Suprapubic skin (tissue), 4 donors: ENCODE results near the gene LRP11. TPM values are rescaled to one million over a fixed set of nuclear protein-coding genes. Genes with fewer than 3 reads are reported as not detected.
A peak's percentile ranks its signal among the peaks of the same experiment; 100 is the strongest.
"Not testable (repeated sequence)": the region's sequence is repeated elsewhere in the genome, so short reads cannot be mapped to it uniquely, and the experiment has no call there.

ENCODE experiments used
- DNase-seq, 2 donors: peaks; one replicate each; pipeline ENCODE4 v3.0.0-alpha.2; 2019; ENCODE audit warnings: low spot score in 2 of 2
- H3K27ac ChIP-seq: fragments of 200-600 bp; sonication (generic); one replicate; pipeline ENCODE4 v1.5.1; 2019
- H3K27me3 ChIP-seq: fragments of 200-600 bp; sonication (generic); one replicate; pipeline ENCODE4 v1.5.1; 2019
- H3K36me3 ChIP-seq: fragments of 200-600 bp; sonication (generic); one replicate; pipeline ENCODE4 v1.5.1; 2019
- H3K4me1 ChIP-seq: fragments of 200-600 bp; sonication (generic); one replicate; pipeline ENCODE4 v1.5.1; 2019
- H3K4me3 ChIP-seq: fragments of 200-600 bp; sonication (generic); one replicate; pipeline ENCODE4 v1.5.1; 2019; ENCODE audit warnings: mild to moderate bottlenecking
- H3K9me3 ChIP-seq: fragments of 200-600 bp; sonication (generic); one replicate; pipeline ENCODE4 v1.5.1; 2019
- CTCF ChIP-seq, 2 donors: fragments of 200-600 bp in 1 of 2; fragments of 450-650 bp in 1 of 2; sonication (generic) in 1 of 2; IDR thresholded peaks; one replicate each; pipeline ENCODE4 v1.5.1; 2016 to 2019; ENCODE audit warnings: antibody characterized with exemption in 2 of 2, mild to moderate bottlenecking in 1 of 2, moderate library complexity in 1 of 2
- EP300 ChIP-seq: sonication (generic); formaldehyde crosslinking; IDR thresholded peaks from one replicate; pipeline ENCODE4 v1.6.1; 2017; ENCODE audit warnings: antibody characterized with exemption
- POLR2A ChIP-seq, 2 donors: fragments of 450-650 bp; IDR thresholded peaks; one replicate each; pipeline ENCODE4 v1.6.1; 2017; ENCODE audit warnings: antibody characterized with exemption in 2 of 2, mild to moderate bottlenecking in 2 of 2, moderate library complexity in 2 of 2
- POLR2AphosphoS5 ChIP-seq, 3 donors: sonication (generic); formaldehyde crosslinking; IDR thresholded peaks; one replicate each; pipeline ENCODE4 v1.6.1; 2017; ENCODE audit warnings: antibody characterized with exemption in 3 of 3
- WGBS: methylation state at CpG from one replicate; pipeline ENCODE4 v1.1.5; 2018; 5-methylcytosine and 5-hydroxymethylcytosine counted together
- total RNA-seq, 4 donors: library from RNA; depleted of rRNA; stranded (reverse); fragments of >200 nt; gene quantifications; one replicate each; pipeline ENCODE4 v1.1.0, GENCODE V29; 2016

LRP11 gene
- total RNA-seq, 4 donors from 2014 or later = 43.6 to 77.2 (median 68.4) TPM

- H3K9me3 ChIP-seq = no peaks in the 10 kb centered on the region
- no peaks in the 10 kb centered on the region for H3K36me3 ChIP-seq
- TF ChIP-seq CTCF (IDR thresholded peaks at IDR 0.05) (no peak), EP300 (no peak), POLR2A (IDR thresholded peaks at IDR 0.05) (no peak), POLR2AphosphoS5 (IDR thresholded peaks at IDR 0.05) (no peak)
- peaks cover 4% of the 10 kb centered on the region for H3K4me1 ChIP-seq
- no peak overlapping the region for H3K27ac ChIP-seq
- peak in 1 of 2 donors; percentile 50 for DNase-seq
- H3K27me3 ChIP-seq = no peaks in the 10 kb centered on the region
- H3K4me3 ChIP-seq = no peak overlapping the region
- 87% methylated on average over 9 of the region's 9 CpGs for WGBS
These were observed 45.7 kb upstream of the LRP11 start for GRCh38 chr6:149909701-149910470.

GRCh38 chr6:149908480-149908879 is 44.3 kb upstream of the LRP11 start:
- not testable (repeated sequence) for H3K4me1 ChIP-seq, H3K9me3 ChIP-seq, H3K27me3 ChIP-seq, H3K27ac ChIP-seq, H3K36me3 ChIP-seq, H3K4me3 ChIP-seq
- peak in 1 of 2 donors; percentile 20 for DNase-seq
- 88% methylated on average over 4 of the region's 4 CpGs for WGBS

GRCh38 chr6:149907317-149907716 is 43.2 kb upstream of the LRP11 start:
- TF ChIP-seq POLR2A (IDR thresholded peaks at IDR 0.05) (no peak), POLR2AphosphoS5 (IDR thresholded peaks at IDR 0.05) (no peak), EP300 (no peak), CTCF (IDR thresholded peaks at IDR 0.05) (no peak)
- DNase-seq = peak in 1 of 2 donors; percentile 26
- WGBS = 79% methylated on average over 2 of the region's 2 CpGs
- H3K27me3 ChIP-seq = no peaks in the 10 kb centered on the region
- no peaks in the 10 kb centered on the region for H3K36me3 ChIP-seq
- H3K4me3 ChIP-seq = no peak overlapping the region
- no peaks in the 10 kb centered on the region for H3K9me3 ChIP-seq
- H3K4me1 ChIP-seq = peaks cover 4% of the 10 kb centered on the region
- no peak overlapping the region for H3K27ac ChIP-seq

- no peak for DNase-seq
- no peak for TF ChIP-seq POLR2A (IDR thresholded peaks at IDR 0.05)
- TF ChIP-seq CTCF (IDR thresholded peaks at IDR 0.05) = no peak
- TF ChIP-seq POLR2AphosphoS5 (IDR thresholded peaks at IDR 0.05) = no peak
- TF ChIP-seq EP300 = no peak
- H3K9me3 ChIP-seq = no peaks in the 10 kb centered on the region
- no peak overlapping the region for H3K27ac ChIP-seq
- no peaks in the 10 kb centered on the region for H3K36me3 ChIP-seq
- no peak overlapping the region for H3K4me3 ChIP-seq
- WGBS = 86% methylated on average over 2 of the region's 4 CpGs
- H3K27me3 ChIP-seq = no peaks in the 10 kb centered on the region
- H3K4me1 ChIP-seq = peaks cover 6% of the 10 kb centered on the region
These were observed 42.2 kb upstream of the LRP11 start for GRCh38 chr6:149906405-149906804.

GRCh38 chr6:149905911-149906371 is 41.8 kb upstream of the LRP11 start:
- DNase-seq = peak in 1 of 2 donors; percentile 60
- H3K4me3 ChIP-seq = no peak overlapping the region
- WGBS = no CpG with 5 or more reads among the region's 6 CpGs
- no peaks in the 10 kb centered on the region for H3K36me3 ChIP-seq
- H3K9me3 ChIP-seq = no peaks in the 10 kb centered on the region
- H3K27me3 ChIP-seq = no peaks in the 10 kb centered on the region
- no peak overlapping the region for H3K27ac ChIP-seq
- peaks cover 10% of the 10 kb centered on the region for H3K4me1 ChIP-seq
- TF ChIP-seq EP300 (no peak), POLR2AphosphoS5 (IDR thresholded peaks at IDR 0.05) (no peak), POLR2A (IDR thresholded peaks at IDR 0.05) (no peak), CTCF (IDR thresholded peaks at IDR 0.05) (no peak)
